Measurements from ENCODE around the gene ZBTB47.

DNA sequence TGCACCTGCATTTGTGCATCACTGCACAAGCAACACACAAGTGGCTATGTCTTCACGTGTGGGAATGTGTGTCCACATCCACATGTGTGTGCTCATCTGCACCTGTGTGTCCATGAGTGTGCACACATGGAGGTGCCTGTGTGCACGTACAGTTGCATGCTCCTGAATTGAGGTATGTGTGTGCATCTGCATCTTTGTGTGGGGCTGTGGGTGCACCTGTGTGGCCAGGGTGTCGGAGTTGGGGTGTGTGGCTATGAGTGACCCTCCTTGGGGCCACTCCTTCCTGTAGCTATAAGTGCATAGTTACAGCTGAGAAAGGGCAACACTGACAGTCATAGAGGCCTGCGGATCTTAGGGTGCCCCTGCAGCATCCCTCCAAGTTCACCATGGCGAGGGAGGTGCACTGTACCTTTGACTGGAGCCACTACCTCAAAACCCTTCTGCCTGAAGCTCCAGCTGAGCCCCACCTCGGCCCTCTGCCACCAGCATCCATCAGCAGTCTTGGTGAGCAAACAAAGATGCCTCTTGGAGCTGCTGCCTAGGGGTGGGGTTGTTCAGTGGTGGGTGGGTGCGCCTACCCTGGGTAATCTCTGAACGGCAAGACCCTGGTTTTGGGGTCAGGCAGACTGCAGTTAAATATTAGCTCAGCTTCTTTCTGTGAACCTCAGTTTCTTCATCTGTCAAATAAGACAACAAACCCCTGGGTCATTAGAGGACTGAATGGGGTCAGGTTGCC is 54.3 kb downstream of the ZBTB47 start:
- TF ChIP-seq, protein P1, sequence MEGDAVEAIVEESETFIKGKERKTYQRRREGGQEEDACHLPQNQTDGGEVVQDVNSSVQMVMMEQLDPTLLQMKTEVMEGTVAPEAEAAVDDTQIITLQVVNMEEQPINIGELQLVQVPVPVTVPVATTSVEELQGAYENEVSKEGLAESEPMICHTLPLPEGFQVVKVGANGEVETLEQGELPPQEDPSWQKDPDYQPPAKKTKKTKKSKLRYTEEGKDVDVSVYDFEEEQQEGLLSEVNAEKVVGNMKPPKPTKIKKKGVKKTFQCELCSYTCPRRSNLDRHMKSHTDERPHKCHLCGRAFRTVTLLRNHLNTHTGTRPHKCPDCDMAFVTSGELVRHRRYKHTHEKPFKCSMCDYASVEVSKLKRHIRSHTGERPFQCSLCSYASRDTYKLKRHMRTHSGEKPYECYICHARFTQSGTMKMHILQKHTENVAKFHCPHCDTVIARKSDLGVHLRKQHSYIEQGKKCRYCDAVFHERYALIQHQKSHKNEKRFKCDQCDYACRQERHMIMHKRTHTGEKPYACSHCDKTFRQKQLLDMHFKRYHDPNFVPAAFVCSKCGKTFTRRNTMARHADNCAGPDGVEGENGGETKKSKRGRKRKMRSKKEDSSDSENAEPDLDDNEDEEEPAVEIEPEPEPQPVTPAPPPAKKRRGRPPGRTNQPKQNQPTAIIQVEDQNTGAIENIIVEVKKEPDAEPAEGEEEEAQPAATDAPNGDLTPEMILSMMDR (IDR thresholded peaks at IDR 0.05) = no peak
- no peak for TF ChIP-seq POLR2A (IDR thresholded peaks at IDR 0.05)
